Keratinocyte (primary cell): Measurements from ENCODE around the gene SCUBE2. TPM values are rescaled to one million over a fixed set of nuclear protein-coding genes. Genes with fewer than 3 reads are reported as not detected.

Experiments
- DNase-seq: peaks from one replicate; pipeline ENCODE4 v3.0.0-alpha.2; 2011; ENCODE audit warnings: low read depth, missing footprints, low spot score
- FAIRE-seq: peaks from 2 replicates; lab custom pipeline; 2011; peaks lifted over from hg19 to GRCh38; lab: Jason Lieb, UNC
- H2AFZ ChIP-seq: 2 replicates; pipeline ENCODE4 v1.6.0; 2012; ENCODE audit warnings: low read length, control low read depth, inconsistent platforms; ENCODE audit not compliant: control insufficient read depth
- H3K27ac ChIP-seq: 2 replicates; pipeline ENCODE4 v1.5.1; 2011; ENCODE audit warnings: low read length; ENCODE audit not compliant: control insufficient read depth, insufficient read depth
- H3K27me3 ChIP-seq: 3 replicates; pipeline ENCODE4 v1.6.0; 2011; ENCODE audit warnings: low read length; ENCODE audit not compliant: control insufficient read depth, insufficient read depth; ENCODE audit errors: extremely low read depth
- H3K36me3 ChIP-seq, 2 experiments: 2 replicates in 1 of 2; 3 replicates in 1 of 2; pipeline ENCODE4 v1.5.1; 2011; ENCODE audit warnings: low read length in 2 of 2, mild to moderate bottlenecking in 1 of 2; ENCODE audit not compliant: control insufficient read depth in 2 of 2, insufficient read depth in 2 of 2; ENCODE audit errors: extremely low read depth in 1 of 2
- H3K4me1 ChIP-seq: 3 replicates; pipeline ENCODE4 v1.5.1; 2011; ENCODE audit warnings: low read length; ENCODE audit not compliant: control insufficient read depth, insufficient read depth; ENCODE audit errors: extremely low read depth
- H3K4me2 ChIP-seq: 3 replicates; pipeline ENCODE4 v1.6.0; 2011; ENCODE audit warnings: low read depth, low read length; ENCODE audit not compliant: control insufficient read depth, insufficient read depth; ENCODE audit errors: extremely low read depth
- H3K4me3 ChIP-seq, 3 experiments: fragments of 200-600 bp in 1 of 3; sonication (generic) in 1 of 3; 2 replicates in 2 of 3; 3 replicates in 1 of 3; pipeline ENCODE4 v1.5.1; 2011 to 2016; ENCODE audit warnings: low read length in 3 of 3, mild to moderate bottlenecking in 3 of 3, control low read depth in 2 of 3, inconsistent platforms in 1 of 3, low read depth in 1 of 3, mixed read lengths in 1 of 3, mixed run types in 1 of 3, moderate library complexity in 1 of 3; ENCODE audit not compliant: control insufficient read depth in 2 of 3, insufficient read depth in 2 of 3; ENCODE audit errors: extremely low read depth in 1 of 3
- H3K79me2 ChIP-seq: 2 replicates; pipeline ENCODE4 v1.6.0; 2012; ENCODE audit warnings: low read length; ENCODE audit not compliant: control insufficient read depth, insufficient read depth
- H3K9ac ChIP-seq: 3 replicates; pipeline ENCODE4 v1.6.0; 2011; ENCODE audit warnings: low read length; ENCODE audit not compliant: control insufficient read depth, insufficient read depth; ENCODE audit errors: extremely low read depth
- H3K9me1 ChIP-seq: 3 replicates; pipeline ENCODE4 v1.6.0; 2011; ENCODE audit warnings: low read length; ENCODE audit not compliant: control insufficient read depth, insufficient read depth; ENCODE audit errors: extremely low read depth
- H3K9me3 ChIP-seq: 2 replicates; pipeline ENCODE4 v1.5.1; 2012; ENCODE audit warnings: low read depth, low read length; ENCODE audit not compliant: control insufficient read depth
- H4K20me1 ChIP-seq: 3 replicates; pipeline ENCODE4 v1.6.0; 2011; ENCODE audit warnings: low read length; ENCODE audit not compliant: control insufficient read depth, insufficient read depth; ENCODE audit errors: extremely low read depth
- CTCF ChIP-seq, 3 experiments: IDR thresholded peaks in 1 of 3; conservative IDR thresholded peaks in 1 of 3; optimal IDR thresholded peaks in 1 of 3; 2 replicates in 2 of 3; 3 replicates in 1 of 3; pipeline versions ENCODE3 to v1.5.1; 2011; ENCODE audit warnings: low read length in 3 of 3, mild to moderate bottlenecking in 3 of 3, moderate library complexity in 2 of 3, control low read depth in 1 of 3, inconsistent platforms in 1 of 3; ENCODE audit not compliant: insufficient read depth in 2 of 3; ENCODE audit errors: extremely low read depth in 1 of 3
- EZH2 ChIP-seq: IDR thresholded peaks from one replicate; pipeline ENCODE4 v1.6.1; 2012; ENCODE audit warnings: inconsistent platforms, mild to moderate bottlenecking, low read length, moderate library complexity
- dilution Hi-C: fragments of 300-500 bp; cut with MboI; formaldehyde crosslinking; loops from one replicate; pipeline ENCODE4 v1.7.0; 2020; ENCODE audit warnings: low sequenced_read_pairs; ENCODE audit not compliant: extremely low pct_ligation_motif_present
- polyA plus RNA-seq, 5 experiments: library from polyadenylated mRNA; depleted of rRNA in 3 of 5; stranded (reverse) in 3 of 5; stranded (forward) in 1 of 5; unstranded in 1 of 5; fragments of >200 nt; gene quantifications; 1 replicate in 1 of 5; 2 replicates in 3 of 5; 3 replicates in 1 of 5; pipeline versions ENCODE4 v1.2.1 to v1.2.3, GENCODE V29; 2011 to 2012; ENCODE audit warnings: missing spikeins in 2 of 5, low read depth in 1 of 5, low replicate concordance in 1 of 5

Gene SCUBE2
- polyA plus RNA-seq, 1 donor (not counting 4 experiments of a cell fraction or from before 2014, with no cell fraction given) = 1.5 TPM

DNA sequence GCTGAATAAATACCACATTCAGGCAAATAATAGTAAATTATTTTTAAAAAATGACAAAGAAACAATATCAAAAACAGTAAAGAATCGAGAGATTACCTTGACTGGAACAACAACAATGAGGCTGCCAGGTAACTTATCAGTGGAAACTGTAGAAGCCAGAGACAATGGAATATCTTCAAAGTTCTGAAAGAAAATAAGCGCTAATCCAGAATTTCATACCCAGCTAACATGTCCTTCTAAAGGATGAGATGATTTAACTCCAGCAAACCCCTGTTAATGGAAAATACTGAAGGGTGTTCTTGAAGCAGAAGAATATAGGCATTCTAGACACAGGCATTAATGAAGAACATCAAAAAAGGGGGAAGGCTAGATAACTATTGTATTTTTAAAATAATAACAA lies 20.7 kb upstream of the SCUBE2 start:
- no peak overlapping the region for H2AFZ ChIP-seq
- H3K4me2 ChIP-seq = no peak overlapping the region
- H3K9me1 ChIP-seq = no peaks in the 10 kb centered on the region
- H3K4me3 ChIP-seq = no peak overlapping the region
- peaks cover 2% of the 10 kb centered on the region for H3K9me3 ChIP-seq
- no peaks in the 10 kb centered on the region for H4K20me1 ChIP-seq
- DNase-seq = no peak
- dilution Hi-C loops = no loop called here
- H3K27me3 ChIP-seq = no peaks in the 10 kb centered on the region
- no peak overlapping the region for H3K9ac ChIP-seq
- H3K36me3 ChIP-seq = no peaks in the 10 kb centered on the region
- peaks cover 9% of the 10 kb centered on the region for H3K4me1 ChIP-seq
- no peak for FAIRE-seq
- no peak for TF ChIP-seq CTCF (optimal IDR thresholded peaks at IDR 0.05 in 1 of 3, IDR thresholded peaks at IDR 0.05 in 1 of 3, conservative IDR thresholded peaks at IDR 0.05 in 1 of 3; ENCODE audit: extremely low read depth in 1 of 3, insufficient read depth in 2 of 3, low read length in 3 of 3)
- no peak for TF ChIP-seq EZH2
- no peaks in the 10 kb centered on the region for H3K79me2 ChIP-seq
- no peak overlapping the region for H3K27ac ChIP-seq

DNA sequence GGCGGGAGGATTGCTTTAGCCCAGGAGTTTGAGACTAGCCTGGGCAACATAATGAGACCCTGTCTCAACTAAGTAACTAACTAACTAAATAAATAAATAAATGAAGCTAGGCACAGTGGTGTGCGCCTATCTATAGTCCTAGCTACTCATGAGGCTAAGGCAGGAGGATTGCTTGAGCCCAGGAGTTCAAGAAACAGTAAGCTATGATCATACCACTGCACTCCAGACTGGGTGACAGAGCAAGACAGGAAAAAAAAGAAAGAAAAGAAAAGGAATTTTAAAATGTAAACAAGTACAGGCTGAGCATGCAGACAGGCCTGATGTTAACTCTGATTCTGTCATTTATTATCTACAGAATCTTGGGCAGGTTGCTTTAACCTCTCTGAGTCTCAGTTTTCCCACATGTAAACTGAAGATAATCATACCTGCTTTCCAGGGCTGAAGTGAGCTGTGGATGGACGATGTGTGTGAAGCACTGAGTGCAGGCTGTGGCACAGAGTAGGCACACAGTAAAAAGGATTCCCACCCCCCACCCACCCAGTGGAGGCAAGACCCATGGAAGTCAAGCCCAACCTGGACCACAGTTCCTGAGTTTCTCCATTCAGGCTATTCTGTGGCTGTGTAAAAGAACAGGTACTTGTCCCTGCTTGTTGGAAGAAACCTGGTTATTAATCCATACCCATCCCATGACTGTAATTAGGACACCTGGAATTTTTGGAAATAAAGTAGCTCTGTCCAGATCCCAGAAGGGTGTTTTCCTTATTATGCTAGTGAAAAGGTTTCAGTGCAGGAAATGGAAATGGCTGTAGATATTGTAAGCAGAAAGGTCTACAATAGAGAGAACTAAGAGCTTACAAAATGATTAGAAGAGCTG lies 18.7 kb upstream of the SCUBE2 start:
- H3K27ac ChIP-seq = peak overlapping the region; percentile 32
- H3K36me3 ChIP-seq = no peaks in the 10 kb centered on the region
- H4K20me1 ChIP-seq = no peaks in the 10 kb centered on the region
- H3K79me2 ChIP-seq = no peaks in the 10 kb centered on the region
- no peak overlapping the region for H3K9ac ChIP-seq
- dilution Hi-C loops = no loop called here
- H3K27me3 ChIP-seq = no peaks in the 10 kb centered on the region
- H2AFZ ChIP-seq = peak overlapping the region; percentile 51
- H3K9me3 ChIP-seq = peaks cover 2% of the 10 kb centered on the region
- H3K9me1 ChIP-seq = no peaks in the 10 kb centered on the region
- FAIRE-seq (peak; percentile 89), DNase-seq (peak; percentile 30)
- H3K4me2 ChIP-seq = peak overlapping the region; percentile 29
- H3K4me3 ChIP-seq = no peak overlapping the region
- no peak for TF ChIP-seq EZH2
- no peak for TF ChIP-seq CTCF (optimal IDR thresholded peaks at IDR 0.05 in 1 of 3, IDR thresholded peaks at IDR 0.05 in 1 of 3, conservative IDR thresholded peaks at IDR 0.05 in 1 of 3; ENCODE audit: extremely low read depth in 1 of 3, insufficient read depth in 2 of 3, low read length in 3 of 3)
- peaks cover 9% of the 10 kb centered on the region for H3K4me1 ChIP-seq
